NAMALWA (cell line): Measurements from ENCODE around the gene GPR161.

Experiments
- DNase-seq: peaks from one replicate; pipeline ENCODE4 v3.0.0-alpha.2; 2015; ENCODE audit warnings: low spot score

GPR161 gene

DNA sequence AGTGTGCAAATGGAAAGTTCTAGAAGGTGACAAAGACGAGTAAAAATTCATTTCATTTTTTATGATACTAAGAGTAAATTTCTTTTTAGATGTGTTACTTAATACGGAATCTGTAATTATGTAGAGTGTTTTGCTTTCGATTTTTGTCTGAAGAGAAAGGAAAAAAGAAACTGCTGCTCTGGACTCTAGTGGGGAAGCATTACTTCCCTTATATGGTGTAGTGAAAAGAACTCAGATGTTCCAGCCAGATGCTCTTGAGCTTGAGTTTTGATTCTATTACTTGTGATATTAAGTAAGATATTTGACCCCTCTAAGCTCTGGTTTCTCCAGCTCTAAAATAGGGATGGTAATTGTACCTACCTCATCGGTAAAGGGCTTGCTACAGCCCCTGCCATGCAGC, 12.2 kb upstream of the GPR161 start:
- peak; percentile 33 for DNase-seq

DNA sequence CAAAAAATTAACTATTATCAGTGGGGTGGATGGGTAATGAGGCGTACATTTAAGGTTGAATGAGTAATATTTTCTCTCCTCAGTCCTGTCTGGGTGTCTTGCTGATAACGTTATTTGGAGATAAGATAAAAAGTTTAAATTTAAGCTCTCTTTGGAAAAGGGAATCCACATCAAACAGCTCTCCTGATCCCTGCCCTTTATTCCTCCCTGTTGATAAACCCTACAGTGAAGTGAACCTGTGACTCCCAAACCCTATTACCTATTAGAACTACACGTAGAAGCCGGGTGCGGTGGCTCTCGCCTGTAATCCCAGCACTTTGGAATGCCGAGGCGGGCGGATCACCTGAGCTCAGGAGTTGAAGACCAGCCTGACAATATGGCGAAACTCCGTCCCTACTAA, 9.9 kb upstream of the GPR161 start:
- DNase-seq: no peak

DNA sequence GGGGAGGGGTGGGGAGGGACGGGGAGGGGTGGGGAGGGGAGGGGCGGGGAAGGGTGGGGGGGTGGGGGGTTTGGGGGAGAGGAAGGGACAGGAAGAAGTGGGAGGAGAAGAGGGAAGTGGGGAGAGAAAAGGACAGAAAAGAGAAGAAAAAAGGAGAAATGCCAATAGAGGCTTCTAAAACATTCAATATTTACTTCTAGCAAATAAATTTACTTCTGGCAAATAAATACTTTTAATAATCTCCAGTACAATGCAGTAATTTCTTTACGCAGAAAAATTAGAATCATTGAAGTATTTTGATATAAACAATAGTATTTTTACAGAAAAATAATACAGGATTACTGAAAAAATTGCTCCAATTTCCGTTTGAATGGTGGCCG, 9.4 kb upstream of the GPR161 start:
- no peak for DNase-seq

DNA sequence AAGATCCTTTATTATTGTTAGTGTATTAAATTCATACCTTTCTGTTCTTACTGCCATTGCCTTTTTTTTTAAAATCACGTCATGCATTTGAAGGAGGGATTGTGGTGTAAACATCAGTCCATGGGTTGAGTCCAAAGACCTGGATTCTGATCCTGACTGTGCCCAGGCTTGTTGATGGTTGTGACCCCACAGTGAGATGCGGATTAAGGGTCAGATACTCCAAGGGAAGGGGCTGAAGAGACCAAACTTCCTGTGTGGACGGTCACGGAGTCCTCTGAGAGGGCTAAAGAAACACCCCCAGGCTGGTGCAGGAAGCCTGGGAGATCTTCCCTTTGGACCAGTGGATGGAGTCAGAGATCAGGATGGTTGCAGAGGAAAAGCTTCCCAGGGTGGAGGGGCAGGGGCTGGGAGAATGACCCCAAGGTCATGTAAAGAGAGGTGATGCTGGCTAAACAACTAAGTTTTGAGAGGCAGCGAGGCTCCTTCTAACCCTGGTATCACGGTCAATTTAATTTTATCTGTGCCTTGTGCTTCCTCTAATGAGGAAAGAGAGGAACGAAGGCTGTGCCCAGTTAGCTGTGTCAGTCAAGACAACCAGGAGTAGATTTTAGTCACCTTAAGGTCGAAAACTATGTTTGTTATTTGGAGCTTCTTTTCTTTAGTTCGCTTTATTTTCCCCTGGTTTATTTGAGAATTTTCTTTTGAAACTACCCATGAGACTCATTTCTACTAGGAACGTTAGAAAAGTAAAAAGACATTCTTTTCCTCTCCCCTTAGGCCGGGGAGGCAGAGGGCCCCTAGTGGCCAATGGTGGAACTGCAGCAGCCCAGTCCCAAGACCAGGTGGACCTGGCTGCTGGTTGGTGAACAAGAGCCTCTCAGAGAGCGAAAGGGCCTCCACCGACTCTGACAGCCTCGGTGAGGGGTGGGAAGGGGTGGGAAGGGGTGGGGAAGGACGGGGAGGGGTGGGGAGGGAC, 8.7 kb upstream of the GPR161 start:
- DNase-seq: peak; percentile 95

DNA sequence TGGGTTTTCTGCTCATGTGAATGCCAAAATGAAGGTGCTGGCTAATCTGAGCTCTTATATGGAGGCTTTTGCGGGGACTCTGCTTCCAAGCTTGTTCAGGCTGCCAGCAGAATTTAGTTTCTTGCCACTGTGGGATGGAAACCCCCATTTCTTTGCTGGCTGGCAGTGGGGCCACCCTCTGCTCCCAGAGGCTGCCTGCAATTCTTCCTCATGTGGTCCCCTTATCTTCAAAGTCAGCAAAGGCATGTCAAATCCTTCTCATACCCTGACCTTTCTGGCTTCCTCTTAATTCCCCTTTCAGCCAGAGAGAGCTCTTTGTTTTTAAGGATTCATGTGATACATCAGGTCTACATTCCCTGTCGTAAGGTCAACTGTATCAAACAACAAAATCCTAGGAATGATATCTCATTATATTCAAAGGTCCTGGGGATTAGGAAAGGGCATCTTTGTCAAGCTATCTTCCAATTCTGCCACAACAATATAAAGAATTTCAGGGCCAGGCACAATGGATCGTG, 5.2 kb upstream of the GPR161 start:
- DNase-seq: no peak

DNA sequence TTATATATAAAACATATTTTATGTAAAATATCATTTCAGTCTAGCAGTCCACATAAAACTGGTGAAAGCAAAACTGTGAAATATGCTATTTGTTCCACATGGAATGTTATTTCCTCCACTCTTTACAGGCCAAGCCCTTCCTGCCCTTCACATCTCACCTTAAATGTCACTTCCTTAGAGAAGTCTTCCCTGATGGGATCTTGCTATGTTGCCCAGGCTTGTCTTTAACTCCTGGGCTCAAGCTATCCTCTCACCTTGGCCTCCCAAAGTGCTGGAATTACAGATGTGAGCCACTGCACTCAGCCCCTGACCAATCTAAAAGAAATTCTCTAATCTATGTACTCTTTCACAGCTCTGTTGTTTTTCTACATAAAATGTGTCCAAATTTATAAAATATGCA, 2.3 kb upstream of the GPR161 start:
- no peak for DNase-seq

DNA sequence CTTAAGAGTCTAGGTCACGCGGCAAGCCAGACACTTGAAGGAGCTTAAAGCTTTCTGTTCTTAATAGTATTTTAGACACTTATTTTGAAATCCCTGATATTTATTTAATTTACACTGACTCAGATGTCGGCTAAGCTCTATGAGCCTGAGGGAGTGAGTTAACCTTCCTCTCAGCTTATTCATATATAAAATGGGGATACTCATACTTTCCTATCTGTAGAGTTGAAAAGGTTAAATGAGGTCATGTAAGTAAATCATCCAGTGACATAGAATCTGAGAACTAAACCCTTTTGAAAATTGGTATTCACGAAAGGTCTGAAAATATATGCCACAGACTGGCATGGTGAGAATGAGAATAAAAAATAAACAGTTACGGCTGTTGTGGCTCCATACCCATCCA, 1.4 kb upstream of the GPR161 start:
- no peak for DNase-seq

DNA sequence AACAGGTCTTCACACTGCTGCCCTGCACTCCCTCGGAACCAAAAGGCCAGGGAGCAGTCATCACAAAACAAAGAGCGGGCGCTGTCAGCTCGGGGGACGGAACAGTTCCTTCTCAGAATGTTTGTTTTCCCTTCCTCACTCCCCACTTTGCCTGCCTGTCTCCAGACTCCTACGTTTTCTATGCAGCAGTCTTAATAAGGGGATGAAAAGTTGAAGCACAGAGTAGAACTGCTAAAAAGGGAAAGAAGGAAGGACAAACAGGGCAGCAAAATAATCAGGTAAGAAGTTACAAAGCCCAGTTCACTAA, 738 bp upstream of the GPR161 start:
- no peak for DNase-seq

DNA sequence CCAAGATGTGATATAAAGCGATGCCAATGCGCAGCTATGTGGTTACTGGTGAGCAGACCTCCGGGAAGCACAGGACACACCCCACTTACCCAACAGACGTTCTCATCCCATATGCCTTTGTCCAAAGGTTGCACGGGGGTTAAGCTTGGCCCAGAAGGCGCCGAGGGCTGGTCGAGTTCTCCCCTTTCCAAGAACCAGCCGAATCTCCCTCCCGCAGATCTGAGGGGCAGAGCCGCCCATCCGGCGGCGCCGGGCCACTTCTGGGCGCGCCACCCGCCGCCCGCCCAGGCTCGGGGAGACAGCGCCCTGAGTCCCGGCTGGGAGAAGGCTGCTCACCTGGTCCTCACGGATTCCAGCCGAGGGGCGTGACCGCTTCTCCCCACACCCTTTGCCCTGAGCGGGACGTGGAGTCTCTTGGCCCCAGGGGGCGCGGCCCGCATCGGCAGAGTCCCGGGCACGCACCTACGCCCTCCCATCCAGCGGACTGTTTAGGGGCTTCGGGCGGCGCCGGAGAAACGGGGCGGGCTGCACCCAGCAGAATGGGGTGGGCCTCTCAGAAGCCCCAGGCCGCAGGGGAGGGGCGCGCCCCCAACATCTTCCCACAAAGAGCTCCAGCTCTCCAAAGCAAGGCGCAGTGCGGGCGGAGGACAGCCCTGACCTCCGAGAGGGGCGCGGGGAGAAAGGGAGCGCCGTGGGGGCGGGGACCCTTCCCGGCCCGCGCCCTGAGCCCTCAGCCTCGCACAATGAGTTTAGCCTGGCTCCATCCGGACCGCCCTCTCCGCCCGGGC, 615 bp downstream of the GPR161 start:
- DNase-seq: no peak

DNA sequence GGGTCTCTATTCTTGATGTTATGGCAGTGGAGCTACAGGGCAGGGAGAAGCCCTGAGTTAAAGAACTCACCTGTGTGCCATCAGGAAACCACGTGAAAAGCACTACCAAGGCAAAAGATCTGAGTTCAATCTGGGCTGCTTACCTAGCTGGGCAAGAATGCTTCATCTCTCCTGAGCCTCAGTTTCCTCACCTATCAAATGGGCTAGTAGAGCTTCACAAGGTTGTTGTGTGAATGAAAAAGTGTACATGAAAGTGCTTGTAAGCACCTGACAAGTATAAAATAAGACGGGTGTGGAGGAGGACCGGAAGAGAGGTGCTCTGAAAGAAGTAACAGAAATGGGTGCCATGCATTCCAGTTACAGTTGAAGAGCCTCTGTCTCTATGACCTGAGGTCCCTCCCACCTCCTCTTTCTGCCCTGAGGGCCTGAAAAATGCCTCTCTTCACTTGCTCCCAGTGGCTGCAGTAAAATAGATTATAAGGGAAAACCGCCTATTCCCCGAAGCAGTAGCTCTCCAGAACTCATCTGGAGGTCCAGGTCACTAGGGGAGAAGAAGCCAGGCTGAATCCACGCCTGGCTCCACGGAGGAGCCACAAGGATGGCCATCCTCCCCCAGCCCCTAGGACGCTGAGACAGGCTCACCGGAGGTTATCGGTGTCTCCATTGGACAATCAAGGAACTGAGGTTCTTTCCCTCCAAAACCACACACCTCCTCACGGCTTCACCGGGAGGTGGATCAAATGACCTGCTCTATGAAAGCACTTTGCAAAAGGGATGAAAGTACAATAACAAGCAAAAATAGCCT, 1.4 kb downstream of the GPR161 start:
- DNase-seq: no peak

DNA sequence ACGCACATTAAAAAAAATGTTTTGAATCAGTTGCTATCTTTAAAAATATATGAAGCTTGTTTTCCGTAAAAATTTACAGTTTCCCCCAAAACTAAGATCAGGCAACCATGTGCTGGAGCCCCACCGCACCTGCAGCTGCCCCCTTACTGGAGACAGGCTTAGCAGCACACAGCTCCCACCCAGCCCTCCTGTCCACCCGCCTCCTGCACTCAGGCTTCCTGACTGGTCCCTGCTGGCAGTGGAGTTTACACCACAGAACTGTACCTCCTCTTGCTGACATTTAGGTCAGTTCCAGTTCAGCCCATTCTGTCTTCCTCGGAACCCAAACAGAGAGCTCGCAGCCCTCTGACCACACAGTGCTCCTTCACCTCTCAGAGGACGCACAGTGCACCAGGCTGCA, 2.1 kb downstream of the GPR161 start:
- no peak for DNase-seq

DNA sequence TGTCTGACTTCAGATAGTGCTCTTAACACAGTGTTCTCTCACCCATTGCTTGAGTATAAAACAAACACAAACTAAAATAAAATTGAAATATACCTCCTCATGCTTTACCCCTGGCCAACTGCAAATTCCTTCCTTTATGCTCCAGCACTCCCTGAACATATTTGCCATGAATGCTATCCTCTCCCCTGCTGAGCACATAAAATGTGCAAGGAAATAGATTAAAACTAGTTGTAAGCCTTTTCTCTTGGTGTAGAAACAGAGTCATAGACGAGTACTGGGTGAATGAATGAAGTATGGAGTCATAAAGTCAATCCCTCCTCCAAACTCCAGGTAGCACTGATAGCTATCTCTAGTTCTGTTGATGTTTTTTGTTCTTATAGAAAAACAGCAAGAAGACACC, 2.6 kb downstream of the GPR161 start:
- no peak for DNase-seq

DNA sequence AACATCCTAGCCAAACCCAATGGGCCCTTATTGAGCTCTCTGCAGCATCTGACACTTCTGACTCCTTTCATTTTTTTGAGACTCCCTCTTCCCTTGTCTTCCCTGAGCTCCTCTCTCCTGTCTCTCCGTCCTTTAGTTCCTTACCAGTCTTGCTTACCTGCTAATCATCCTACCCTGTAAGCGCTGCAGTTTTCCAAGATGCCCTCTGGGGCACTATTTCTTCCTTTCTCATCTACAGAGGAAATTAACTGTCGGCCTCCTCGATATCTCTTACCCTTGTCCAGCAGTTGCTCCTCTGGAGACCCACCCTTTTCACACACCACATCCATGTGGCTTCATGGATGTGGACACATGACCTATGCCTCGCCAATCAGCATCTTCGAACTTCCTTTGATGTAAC, 6.8 kb downstream of the GPR161 start:
- no peak for DNase-seq

DNA sequence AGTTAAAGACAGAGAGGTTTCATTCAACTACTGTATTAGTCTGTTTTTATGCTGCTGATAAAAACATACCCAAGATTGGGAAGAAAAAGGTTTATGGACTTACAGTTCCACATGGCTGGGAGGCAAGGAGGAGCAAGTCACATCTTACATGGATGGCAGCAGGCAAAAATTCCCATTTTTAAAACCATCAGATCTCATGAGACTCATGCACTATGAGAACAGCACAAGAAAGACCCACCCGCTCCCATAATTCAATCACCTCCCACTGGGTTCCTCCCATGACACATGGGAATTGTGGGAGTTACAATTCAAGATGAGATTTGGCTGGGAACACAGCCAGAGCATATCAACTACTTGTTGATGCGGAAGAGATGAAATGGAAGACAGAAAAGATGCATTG, 9.2 kb downstream of the GPR161 start:
- no peak for DNase-seq

DNA sequence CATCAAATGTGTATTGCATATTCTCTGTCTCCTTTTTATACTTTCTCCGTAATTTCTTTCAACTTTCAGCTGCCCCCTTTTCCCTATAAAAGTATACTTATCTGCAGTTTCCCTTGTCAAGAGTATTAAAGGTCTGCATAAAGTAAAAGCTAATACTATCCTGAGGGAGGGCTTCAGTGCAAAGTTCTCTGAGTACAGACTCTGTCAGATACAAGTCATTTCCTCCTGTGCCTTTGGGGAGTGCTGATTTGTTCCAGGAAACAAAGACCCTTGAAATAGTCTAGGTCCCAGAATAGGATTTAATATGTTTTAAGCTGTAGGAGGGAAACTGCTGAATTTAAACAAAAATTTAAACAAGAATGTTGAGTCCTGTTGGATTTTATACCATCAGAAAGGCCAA, 11.7 kb downstream of the GPR161 start:
- DNase-seq: no peak

DNA sequence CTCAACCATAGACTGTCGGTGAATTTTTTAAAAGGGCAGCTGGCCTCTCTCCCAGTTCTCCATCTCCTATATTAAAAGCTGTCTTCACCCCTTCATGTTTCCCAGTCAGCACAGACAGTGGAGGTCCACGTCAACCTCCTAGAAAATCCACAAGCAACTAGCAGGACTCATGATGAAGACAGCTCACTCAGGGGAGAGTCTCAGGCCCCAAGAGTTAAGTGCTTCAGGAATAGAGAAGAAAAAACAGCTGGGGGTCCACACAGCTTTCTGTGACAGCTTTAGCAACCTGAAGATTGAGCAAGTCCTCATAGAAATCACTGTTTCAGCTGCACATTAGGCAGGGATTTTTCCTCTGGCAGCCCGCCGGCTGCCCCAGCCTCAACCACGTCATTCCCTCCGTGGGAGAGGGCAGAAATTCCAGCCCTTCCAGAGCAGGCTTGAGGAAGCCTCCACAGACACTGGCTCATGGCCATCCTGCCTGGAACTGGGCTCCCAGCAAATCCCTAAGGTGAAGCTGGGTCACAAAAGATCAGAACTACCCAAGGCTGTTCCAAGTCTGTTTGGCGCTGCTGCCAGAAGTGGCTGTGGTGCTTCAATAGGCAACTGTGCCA, 15.2 kb downstream of the GPR161 start:
- no peak for DNase-seq

DNA sequence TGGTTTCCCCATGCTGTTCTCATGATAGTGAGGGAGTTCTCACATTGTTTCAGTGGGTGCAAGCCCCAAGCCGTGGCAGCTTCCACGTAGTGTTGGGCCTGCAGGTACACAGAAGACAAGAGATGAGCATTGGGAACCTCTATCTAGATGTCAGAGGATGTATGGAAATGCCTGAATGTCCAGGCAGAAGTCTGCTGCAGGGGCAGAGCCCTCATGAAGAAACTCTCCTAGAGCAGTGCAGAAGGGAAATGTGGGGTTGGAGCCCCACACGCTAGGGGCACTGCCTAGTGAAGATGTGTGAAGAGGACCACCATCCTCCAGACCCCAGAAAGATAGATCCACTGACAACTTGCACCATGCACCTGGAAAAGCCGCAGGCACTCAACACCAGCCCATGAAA, 17.0 kb downstream of the GPR161 start:
- DNase-seq: no peak

DNA sequence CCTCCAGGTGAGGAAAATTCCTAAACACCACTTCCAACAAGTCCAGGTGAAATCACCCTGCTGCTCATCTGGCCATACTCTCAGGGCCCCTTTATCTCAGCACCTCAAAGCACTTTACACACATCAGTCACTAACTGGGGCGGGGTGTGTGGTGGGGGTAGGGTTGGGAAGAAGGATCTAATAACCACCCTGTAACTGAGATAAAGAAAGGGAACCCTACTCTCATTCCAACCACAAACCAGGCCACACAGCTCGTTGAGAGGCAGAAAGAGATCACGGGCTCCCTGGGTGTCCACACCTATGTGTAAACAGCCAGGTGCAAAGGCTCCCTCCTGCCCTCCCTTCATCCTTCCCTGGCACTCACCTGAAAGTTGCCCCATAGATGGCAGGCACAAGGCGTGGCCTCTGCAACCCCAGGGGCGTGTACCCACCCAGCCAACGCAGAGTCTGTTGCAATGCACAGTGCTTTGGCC, 20.4 kb downstream of the GPR161 start:
- DNase-seq: no peak

DNA sequence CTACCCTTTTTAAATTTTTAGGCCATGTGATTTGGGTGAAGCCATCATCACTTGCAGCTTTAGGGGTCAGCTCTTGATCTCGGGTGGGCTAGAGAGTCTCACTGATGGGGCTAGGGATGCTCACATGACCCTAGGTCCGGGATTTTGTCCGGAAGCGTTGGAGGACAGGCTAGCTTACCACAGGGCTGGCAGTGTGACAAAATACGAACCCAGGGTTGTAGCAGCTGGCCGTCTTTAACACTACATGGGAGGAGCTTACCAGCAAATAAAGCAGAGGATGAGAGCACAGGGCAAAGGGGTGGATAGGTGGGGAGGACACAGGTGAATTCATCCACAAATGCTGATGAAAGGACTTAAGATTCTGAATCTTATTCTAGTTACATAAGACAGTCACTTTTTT, 21.9 kb downstream of the GPR161 start:
- DNase-seq: no peak

DNA sequence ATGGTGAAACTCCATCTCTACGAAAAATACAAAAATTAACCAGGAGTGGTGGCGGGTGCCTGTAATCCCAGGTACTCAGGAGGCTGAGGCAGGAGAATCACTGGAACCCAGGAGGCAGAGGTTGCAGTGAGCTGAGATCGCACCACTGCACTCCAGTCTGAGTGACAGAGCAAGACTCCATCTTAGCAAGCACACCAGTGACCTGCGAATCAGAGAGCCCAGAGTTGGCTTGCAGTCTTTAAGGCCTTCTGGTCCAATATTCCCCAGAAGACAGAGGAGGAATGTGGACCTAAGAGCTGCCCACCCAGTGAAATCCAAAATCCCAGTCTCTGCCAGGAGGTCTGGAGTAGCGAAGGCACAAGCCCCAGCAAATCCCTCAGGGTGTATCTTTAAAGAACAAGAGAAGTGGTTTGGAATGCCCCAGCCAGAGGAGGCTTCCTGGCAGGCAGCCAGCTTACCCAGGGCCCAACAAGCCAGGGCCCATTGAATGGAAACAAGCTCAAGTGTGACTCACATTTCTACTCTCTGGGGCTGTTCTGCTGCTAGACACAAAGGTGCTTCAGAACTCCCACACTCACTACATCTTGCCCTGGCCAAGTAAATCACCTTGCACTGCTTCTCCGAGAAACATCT, 23.9 kb downstream of the GPR161 start:
- DNase-seq: peak; percentile 25

DNA sequence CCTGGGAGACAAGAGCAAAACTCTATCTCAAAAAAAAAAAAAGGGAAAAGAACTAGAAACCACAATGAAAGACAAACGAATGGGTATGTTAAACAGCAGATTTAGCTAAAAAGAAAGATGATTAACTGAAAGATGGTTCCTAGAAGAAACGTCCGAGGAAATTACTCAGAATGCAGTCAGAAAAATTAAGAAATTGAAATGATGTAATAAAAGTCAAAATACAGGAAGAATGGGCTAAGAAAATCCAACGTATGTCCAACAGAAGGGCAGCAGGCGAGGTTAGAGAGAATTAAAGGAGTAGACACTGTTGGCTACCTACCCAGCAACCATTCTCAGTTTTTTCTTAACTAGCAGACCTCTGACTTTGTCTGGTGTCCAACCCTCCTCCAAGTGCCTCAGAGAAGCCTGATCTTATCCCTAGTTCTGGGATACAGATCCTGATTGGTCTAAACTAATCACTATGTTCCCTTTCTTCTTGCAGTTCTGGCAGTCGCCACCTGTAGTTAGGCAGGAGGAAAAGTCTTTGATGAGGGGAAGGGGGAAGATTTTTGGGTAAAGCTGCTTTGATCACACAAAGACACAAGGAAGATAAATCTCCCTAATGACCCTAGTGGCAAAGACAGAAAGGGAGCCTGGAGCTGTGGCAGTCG, 25.7 kb downstream of the GPR161 start:
- DNase-seq: no peak
